Activated CD4-positive, alpha-beta T cell treated with anti-CD3 and anti-CD28 coated beads for 48 hours (primary cell): ENCODE results near the gene BBS1.

Source experiments
- DNase-seq: peaks from one replicate; pipeline ENCODE4 v3.0.0-alpha.2; 2020

Gene BBS1

GRCh38 chr11:66555416-66555815 lies 45.0 kb downstream of the BBS1 start:
- DNase-seq: no peak

GRCh38 chr11:66556086-66556485 lies 45.7 kb downstream of the BBS1 start:
- DNase-seq: no peak

- DNase-seq: no peak
Measured at GRCh38 chr11:66557733-66558326, 47.4 kb downstream of the BBS1 start.

GRCh38 chr11:66559142-66559865 lies 48.9 kb downstream of the BBS1 start:
- peak; percentile 55 for DNase-seq

GRCh38 chr11:66559866-66560676 lies 49.6 kb downstream of the BBS1 start:
- DNase-seq: no peak

GRCh38 chr11:66561178-66561974 lies 50.9 kb downstream of the BBS1 start:
- no peak for DNase-seq

- no peak for DNase-seq
Measured at GRCh38 chr11:66561975-66562248, 51.5 kb downstream of the BBS1 start.

GRCh38 chr11:66562275-66562674 lies 51.8 kb downstream of the BBS1 start:
- DNase-seq: no peak

GRCh38 chr11:66562907-66563583 lies 52.6 kb downstream of the BBS1 start:
- no peak for DNase-seq

- no peak for DNase-seq
Measured at GRCh38 chr11:66563832-66564231, 53.4 kb downstream of the BBS1 start.

GRCh38 chr11:66564538-66564937 lies 54.1 kb downstream of the BBS1 start:
- no peak for DNase-seq

GRCh38 chr11:66564984-66565383 lies 54.5 kb downstream of the BBS1 start:
- DNase-seq: no peak

- DNase-seq: no peak
Measured at GRCh38 chr11:66566221-66566620, 55.8 kb downstream of the BBS1 start.

- DNase-seq: no peak
Measured at GRCh38 chr11:66567787-66568123, 57.3 kb downstream of the BBS1 start.

- DNase-seq: peak; percentile 80
Measured at GRCh38 chr11:66568124-66568916, 57.9 kb downstream of the BBS1 start, which contains the start of gene CTSF. Gene CTSF, minus strand, starts transcription at chr11:66568606. Its CDS starts 120 bp downstream, at chr11:66568486.

- DNase-seq: no peak
Measured at GRCh38 chr11:66569076-66569475, 58.6 kb downstream of the BBS1 start.

GRCh38 chr11:66570079-66570849 lies 59.8 kb downstream of the BBS1 start:
- no peak for DNase-seq

GRCh38 chr11:66570850-66571180 lies 60.4 kb downstream of the BBS1 start:
- DNase-seq: no peak

GRCh38 chr11:66579017-66579606 lies 68.7 kb downstream of the BBS1 start:
- peak; percentile 89 for DNase-seq

GRCh38 chr11:66580803-66581202 lies 70.4 kb downstream of the BBS1 start:
- DNase-seq: no peak

- no peak for DNase-seq
Measured at GRCh38 chr11:66581261-66581660, 70.8 kb downstream of the BBS1 start.
